Mesothelial cell of epicardium (in vitro differentiated cells): Measurements from ENCODE around the gene CD14. TPM values are rescaled to one million over a fixed set of nuclear protein-coding genes. Genes with fewer than 3 reads are reported as not detected.

Experiments used
- DNase-seq, 2 experiments: peaks; one replicate each; pipeline ENCODE4 v3.0.0; 2021; ENCODE audit warnings: low spot score in 2 of 2; ENCODE audit not compliant: unreplicated experiment in 2 of 2
- H3K27ac Mint-ChIP-seq: 2 replicates; pipeline ENCODE4 v1.8.0; 2021; ENCODE audit warnings: mixed read lengths
- H3K27me3 Mint-ChIP-seq: 2 replicates; pipeline ENCODE4 v1.8.0; 2021; ENCODE audit warnings: low read depth, mixed read lengths
- H3K36me3 Mint-ChIP-seq: 2 replicates; pipeline ENCODE4 v1.8.0; 2021; ENCODE audit warnings: mixed read lengths
- H3K4me1 Mint-ChIP-seq: 2 replicates; pipeline ENCODE4 v1.8.0; 2021; ENCODE audit warnings: mixed read lengths
- H3K4me3 Mint-ChIP-seq: 2 replicates; pipeline ENCODE4 v1.8.0; 2021; ENCODE audit warnings: mild to moderate bottlenecking, moderate library complexity, mixed read lengths
- H3K9me3 Mint-ChIP-seq: 2 replicates; pipeline ENCODE4 v1.8.0; 2021; ENCODE audit warnings: mixed read lengths
- CTCF ChIP-seq: fragments of 200-600 bp; sonication (generic); IDR thresholded peaks from one replicate; pipeline ENCODE4 v1.5.0; 2021; ENCODE audit warnings: antibody characterized with exemption; ENCODE audit not compliant: unreplicated experiment
- total RNA-seq: library from RNA; stranded (reverse); gene quantifications from 3 replicates; pipeline ENCODE4 v1.2.1, GENCODE V29; 2021

The CD14 gene
- total RNA-seq, 1 donor from 2014 or later = 0.63 TPM

GRCh38 chr5:140633501-140633900 lies 526 bp upstream of the CD14 start:
- Mint-ChIP-seq H3K36me3 (no peaks in the 10 kb centered on the region), H3K4me3 (no peak overlapping the region), H3K9me3 (peaks cover 2% of the 10 kb centered on the region), H3K27ac (no peak overlapping the region), H3K27me3 (no peaks in the 10 kb centered on the region), H3K4me1 (peaks cover 3% of the 10 kb centered on the region)
- TF ChIP-seq CTCF = no peak
- DNase-seq = no peak

- no peaks in the 10 kb centered on the region for H3K4me1 Mint-ChIP-seq
- peaks cover 2% of the 10 kb centered on the region for H3K36me3 Mint-ChIP-seq
- no peak for DNase-seq
- no peak overlapping the region for H3K27ac Mint-ChIP-seq
- no peak overlapping the region for H3K4me3 Mint-ChIP-seq
- H3K9me3 Mint-ChIP-seq = peaks cover 7% of the 10 kb centered on the region
- TF ChIP-seq CTCF = no peak
- no peaks in the 10 kb centered on the region for H3K27me3 Mint-ChIP-seq
These were observed 482 bp downstream of the CD14 start for GRCh38 chr5:140632366-140633020.

GRCh38 chr5:140631831-140632365 lies 1.1 kb downstream of the CD14 start:
- peaks cover 13% of the 10 kb centered on the region for H3K9me3 Mint-ChIP-seq
- no peak for DNase-seq
- H3K36me3 Mint-ChIP-seq = peaks cover 3% of the 10 kb centered on the region
- H3K27ac Mint-ChIP-seq = no peak overlapping the region
- no peak for TF ChIP-seq CTCF
- H3K27me3 Mint-ChIP-seq = no peaks in the 10 kb centered on the region
- H3K4me1 Mint-ChIP-seq = no peaks in the 10 kb centered on the region
- H3K4me3 Mint-ChIP-seq = no peak overlapping the region

DNA sequence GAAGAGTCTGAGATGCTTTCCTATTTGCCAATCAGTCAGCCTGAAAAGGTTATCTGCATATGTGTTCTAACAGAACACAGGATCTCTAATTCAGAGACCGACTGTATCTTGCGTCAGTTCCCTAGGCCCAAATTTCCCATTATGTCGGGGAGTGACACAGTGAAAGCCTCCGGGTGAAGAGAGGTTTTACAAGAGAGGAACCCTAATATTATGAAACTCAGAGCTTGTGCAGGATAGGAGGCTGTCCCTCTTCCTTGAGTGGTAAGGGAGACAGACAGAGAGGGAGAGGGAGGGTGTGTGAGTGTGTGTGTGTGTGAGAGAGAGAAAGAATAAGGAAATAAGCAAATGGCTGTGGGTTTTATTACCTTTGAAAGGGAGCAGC lies 1.9 kb downstream of the CD14 start:
- Mint-ChIP-seq H3K27me3 (no peaks in the 10 kb centered on the region), H3K27ac (no peak overlapping the region), H3K36me3 (peaks cover 3% of the 10 kb centered on the region), H3K4me1 (no peaks in the 10 kb centered on the region), H3K9me3 (peaks cover 17% of the 10 kb centered on the region), H3K4me3 (no peak overlapping the region)
- DNase-seq = no peak
- TF ChIP-seq CTCF = no peak

DNA sequence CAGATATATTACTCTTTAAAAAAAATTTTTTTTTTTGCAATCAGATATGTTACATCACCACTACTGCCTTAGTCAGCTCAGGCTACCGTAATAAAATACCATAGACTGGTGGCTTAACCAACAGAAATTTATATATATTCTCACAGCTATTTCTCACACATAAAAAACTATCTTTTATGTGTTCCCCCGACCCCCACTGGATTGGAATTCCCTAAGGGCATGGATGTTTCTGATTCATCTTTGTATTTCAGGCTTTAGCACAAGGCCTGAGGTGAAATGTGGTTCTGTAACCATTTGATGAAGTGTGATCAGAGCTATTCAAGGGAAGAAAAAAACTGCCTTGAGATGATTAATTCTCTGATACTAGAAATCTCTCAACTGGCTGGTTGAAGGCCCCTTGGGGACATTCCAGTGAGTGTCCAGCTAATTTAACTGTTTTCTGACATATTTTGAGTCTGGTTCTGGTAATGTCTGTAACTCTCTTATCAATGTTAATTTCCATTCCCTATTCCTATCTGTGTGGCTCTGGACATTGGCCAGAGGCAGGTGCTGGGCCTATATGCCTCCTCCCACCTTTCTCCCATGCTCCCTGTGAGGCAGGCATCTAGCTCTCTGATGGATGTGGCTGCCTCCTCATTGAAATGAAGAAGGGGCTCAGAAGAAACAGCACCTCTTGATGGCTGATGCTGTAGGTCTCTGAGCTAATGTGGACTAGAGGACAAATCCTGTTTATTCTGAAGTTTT lies 2.5 kb downstream of the CD14 start:
- Mint-ChIP-seq H3K27me3 (no peaks in the 10 kb centered on the region), H3K9me3 (peaks cover 21% of the 10 kb centered on the region), H3K4me3 (no peak overlapping the region), H3K27ac (no peak overlapping the region), H3K4me1 (no peaks in the 10 kb centered on the region), H3K36me3 (peaks cover 3% of the 10 kb centered on the region)
- TF ChIP-seq CTCF = no peak
- DNase-seq = no peak
